Activated T-cell treated with anti-CD3 and anti-CD28 coated beads for 48 hours (primary cell): ENCODE measurements around the gene NSRP1.
"Not testable (repeated sequence)": the region's sequence is repeated elsewhere in the genome, so short reads cannot be mapped to it uniquely, and the experiment has no call there.

ENCODE experiments used
- DNase-seq: peaks from one replicate; pipeline ENCODE4 v3.0.0-alpha.2; 2020; ENCODE audit warnings: low read depth

Gene NSRP1

GRCh38 chr17:30186761-30187160 is 70.1 kb downstream of the NSRP1 start:
- DNase-seq: no peak

- no peak for DNase-seq
Observed at GRCh38 chr17:30187573-30187972, 71.0 kb downstream of the NSRP1 start.

- DNase-seq: no peak
Observed at GRCh38 chr17:30188211-30188939, 71.8 kb downstream of the NSRP1 start.

- no peak for DNase-seq
Observed at GRCh38 chr17:30191072-30191471, 74.5 kb downstream of the NSRP1 start.

- DNase-seq: no peak
Observed at GRCh38 chr17:30196504-30196903, 79.9 kb downstream of the NSRP1 start.

GRCh38 chr17:30197416-30197815 is 80.8 kb downstream of the NSRP1 start:
- DNase-seq: no peak

GRCh38 chr17:30199600-30199999 is 83.0 kb downstream of the NSRP1 start:
- no peak for DNase-seq

GRCh38 chr17:30200106-30200505 is 83.5 kb downstream of the NSRP1 start:
- DNase-seq: no peak

- not testable (repeated sequence) for DNase-seq
Observed at GRCh38 chr17:30200656-30201055, 84.0 kb downstream of the NSRP1 start.

- DNase-seq: no peak
Observed at GRCh38 chr17:30203471-30203981, 86.9 kb downstream of the NSRP1 start.

- no peak for DNase-seq
Observed at GRCh38 chr17:30207655-30208054, 91.0 kb downstream of the NSRP1 start.

GRCh38 chr17:30208214-30208613 is 91.6 kb downstream of the NSRP1 start:
- DNase-seq: no peak

- no peak for DNase-seq
Observed at GRCh38 chr17:30209930-30210329, 93.3 kb downstream of the NSRP1 start.

GRCh38 chr17:30210366-30210765 is 93.8 kb downstream of the NSRP1 start:
- no peak for DNase-seq

GRCh38 chr17:30210901-30211300 is 94.3 kb downstream of the NSRP1 start:
- no peak for DNase-seq

- DNase-seq: no peak
Observed at GRCh38 chr17:30211371-30211770, 94.8 kb downstream of the NSRP1 start.

GRCh38 chr17:30212750-30213149 is 96.1 kb downstream of the NSRP1 start:
- no peak for DNase-seq

- no peak for DNase-seq
Observed at GRCh38 chr17:30217054-30217453, 100.4 kb downstream of the NSRP1 start.

GRCh38 chr17:30217746-30218245 is 101.2 kb downstream of the NSRP1 start:
- DNase-seq: no peak

- DNase-seq: no peak
Observed at GRCh38 chr17:30218799-30219198, 102.2 kb downstream of the NSRP1 start.

- DNase-seq: no peak
Observed at GRCh38 chr17:30219315-30219714, 102.7 kb downstream of the NSRP1 start.

- DNase-seq: no peak
Observed at GRCh38 chr17:30219833-30220232, 103.2 kb downstream of the NSRP1 start.

GRCh38 chr17:30220414-30220813 is 103.8 kb downstream of the NSRP1 start:
- DNase-seq: no peak

GRCh38 chr17:30221346-30221745 is 104.7 kb downstream of the NSRP1 start:
- no peak for DNase-seq
